ENCODE data around the gene SYCE3.

The SYCE3 gene

DNA sequence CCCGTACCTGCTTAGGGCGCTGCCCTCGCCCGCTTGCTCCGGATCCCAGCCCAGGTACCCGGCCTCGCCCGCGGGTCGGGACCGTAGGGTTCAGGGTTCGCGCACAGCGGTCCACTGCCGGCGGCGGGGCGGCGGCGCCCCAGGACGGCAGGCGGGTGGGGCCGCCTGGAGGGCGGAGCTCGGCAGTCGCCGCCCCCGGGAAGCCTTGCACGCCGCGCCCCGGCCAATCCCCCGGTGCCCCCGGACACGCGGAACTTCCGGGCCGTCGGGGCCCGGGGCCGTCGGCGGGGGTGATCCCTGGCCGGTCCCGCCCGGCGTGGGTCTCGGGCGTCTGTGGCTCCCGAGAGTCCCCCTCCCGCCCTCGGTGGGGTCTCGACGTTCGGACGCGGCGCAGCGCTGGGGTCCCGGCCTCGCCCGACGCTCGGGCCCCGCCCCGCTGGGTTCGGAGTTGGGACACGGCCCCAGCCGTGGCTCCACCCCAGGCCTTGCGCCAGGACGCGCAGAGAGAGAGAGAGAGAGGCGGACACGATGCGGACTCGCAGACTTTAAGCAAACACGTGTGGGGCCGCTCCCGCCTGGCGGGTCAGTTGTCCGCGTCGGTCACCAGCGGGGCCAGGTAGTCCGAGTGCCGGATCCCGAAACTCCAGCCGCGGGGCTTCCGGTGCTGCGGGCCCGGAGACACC, 32.7 kb downstream of the SYCE3 start, which contains the start of gene TYMP:
Gene TYMP, minus strand, starts transcription at position 116 of the 683 bp plus-strand sequence. CDS start 303 bp downstream, outside the sequence.
- CTCF ChIA-PET: interaction anchor here (0.9 kb wide), 1 partner anchor 10 kb away, joined by 4 read pairs; no protein-coding TSS in a partner anchor
- DNase-seq (ENCODE audit: low spot score): no peak
- H3K27ac ChIP-seq: peak within 1 kb of the TSS; percentile 97

DNA sequence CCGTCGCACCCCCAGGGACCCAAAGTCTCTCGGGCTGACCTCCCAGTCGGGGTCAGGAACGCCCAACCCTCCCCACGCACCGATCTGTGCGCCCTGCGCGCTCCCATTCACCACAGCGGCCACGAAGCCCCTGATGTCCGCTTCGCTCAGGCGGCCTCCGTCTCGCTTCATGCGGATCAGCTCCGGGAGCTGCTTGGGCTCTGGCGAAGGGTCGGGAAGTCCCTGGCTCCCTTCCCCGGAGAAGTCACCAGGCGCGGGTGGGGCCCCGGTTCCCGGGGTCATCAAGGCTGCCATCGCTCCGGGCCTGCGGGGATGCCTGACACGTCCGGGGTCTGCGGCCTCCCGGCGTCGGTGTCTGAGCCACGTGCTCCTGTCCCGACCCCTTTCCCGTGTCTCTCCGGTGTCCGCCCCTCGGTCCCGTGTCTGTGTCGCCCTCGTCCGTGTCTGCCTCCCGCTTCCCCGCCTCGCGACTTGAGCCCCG, 33.3 kb downstream of the SYCE3 start:
- no peak for DNase-seq (ENCODE audit: low spot score)
- peak overlapping the region; percentile 97 for H3K27ac ChIP-seq
- ChIA-PET CTCF (interaction anchor here (0.7 to 0.9 kb wide), 2 partner anchors 10 to 33 kb away, joined by 4 read pairs; partner anchors contain the start of gene SYCE3), POLR2A (ENCODE audit: low non-redundant PET) (interaction anchor here (0.9 to 1.0 kb wide), 2 partner anchors 33 to 53 kb away, joined by 3 to 4 read pairs; partner anchors contain the start of genes CHKB and SYCE3)
- TF ChIP-seq, protein P1, sequence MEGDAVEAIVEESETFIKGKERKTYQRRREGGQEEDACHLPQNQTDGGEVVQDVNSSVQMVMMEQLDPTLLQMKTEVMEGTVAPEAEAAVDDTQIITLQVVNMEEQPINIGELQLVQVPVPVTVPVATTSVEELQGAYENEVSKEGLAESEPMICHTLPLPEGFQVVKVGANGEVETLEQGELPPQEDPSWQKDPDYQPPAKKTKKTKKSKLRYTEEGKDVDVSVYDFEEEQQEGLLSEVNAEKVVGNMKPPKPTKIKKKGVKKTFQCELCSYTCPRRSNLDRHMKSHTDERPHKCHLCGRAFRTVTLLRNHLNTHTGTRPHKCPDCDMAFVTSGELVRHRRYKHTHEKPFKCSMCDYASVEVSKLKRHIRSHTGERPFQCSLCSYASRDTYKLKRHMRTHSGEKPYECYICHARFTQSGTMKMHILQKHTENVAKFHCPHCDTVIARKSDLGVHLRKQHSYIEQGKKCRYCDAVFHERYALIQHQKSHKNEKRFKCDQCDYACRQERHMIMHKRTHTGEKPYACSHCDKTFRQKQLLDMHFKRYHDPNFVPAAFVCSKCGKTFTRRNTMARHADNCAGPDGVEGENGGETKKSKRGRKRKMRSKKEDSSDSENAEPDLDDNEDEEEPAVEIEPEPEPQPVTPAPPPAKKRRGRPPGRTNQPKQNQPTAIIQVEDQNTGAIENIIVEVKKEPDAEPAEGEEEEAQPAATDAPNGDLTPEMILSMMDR (conservative IDR thresholded peaks at IDR 0.05; ENCODE audit: low read depth): no peak

More for the DNA sequence above, 32.7 kb downstream of the SYCE3 start, which contains the start of gene TYMP:
- POLR2A ChIA-PET (ENCODE audit: low non-redundant PET): interaction anchor here (0.9 to 1.0 kb wide), 2 partner anchors 33 to 53 kb away, joined by 3 to 4 read pairs; partner anchors contain the start of genes CHKB and SYCE3
- TF ChIP-seq, protein P1 (conservative IDR thresholded peaks at IDR 0.05; ENCODE audit: low read depth): no peak

DNA sequence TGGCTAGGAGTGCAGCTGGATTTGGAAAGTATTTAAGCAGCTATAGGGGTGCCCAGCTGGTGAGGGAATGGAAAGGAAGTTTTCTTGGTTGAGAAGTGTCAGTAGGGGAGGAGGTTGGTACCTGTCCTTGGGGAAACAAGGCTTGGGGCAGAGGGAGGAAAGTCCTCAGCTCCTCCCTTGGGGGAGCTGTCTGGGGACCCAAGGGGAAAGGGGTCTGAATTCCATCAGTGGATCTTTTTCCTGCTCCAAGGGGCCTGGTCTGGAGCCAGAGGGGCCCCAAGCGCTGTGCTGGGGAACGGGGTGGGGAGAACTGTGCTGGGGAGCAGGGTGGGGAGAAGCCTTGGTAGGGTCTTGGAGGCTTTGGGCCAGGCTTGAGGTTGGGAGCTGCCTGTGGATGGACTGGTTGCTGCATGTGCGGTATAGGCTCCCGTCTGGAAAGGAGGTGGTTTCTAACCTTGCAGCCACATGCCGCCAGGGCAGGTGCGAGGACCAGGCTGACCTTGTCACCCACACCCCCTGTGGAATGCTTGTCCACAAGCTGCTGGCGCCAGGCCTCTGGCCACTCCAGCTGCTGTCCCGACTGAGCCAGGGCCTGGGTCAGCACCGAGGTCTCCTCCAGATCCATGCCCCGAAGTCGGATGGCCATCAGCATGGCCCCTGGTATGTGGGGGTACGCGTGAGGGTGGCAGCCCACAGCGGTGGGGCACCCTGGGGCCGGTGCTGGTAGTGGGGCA, 33.9 kb downstream of the SYCE3 start:
- peak overlapping the region; percentile 97 for H3K27ac ChIP-seq
- DNase-seq (ENCODE audit: low spot score): no peak
- TF ChIP-seq, protein P1 (conservative IDR thresholded peaks at IDR 0.05; ENCODE audit: low read depth): no peak
- CTCF ChIA-PET: interaction anchor here (0.7 kb wide), 1 partner anchor 34 kb away, joined by 4 read pairs; the partner anchor contains the start of gene SYCE3
- POLR2A ChIA-PET (ENCODE audit: low non-redundant PET): interaction anchor here (0.9 kb wide), 1 partner anchor 34 kb away, joined by 3 read pairs; the partner anchor contains the start of gene SYCE3

DNA sequence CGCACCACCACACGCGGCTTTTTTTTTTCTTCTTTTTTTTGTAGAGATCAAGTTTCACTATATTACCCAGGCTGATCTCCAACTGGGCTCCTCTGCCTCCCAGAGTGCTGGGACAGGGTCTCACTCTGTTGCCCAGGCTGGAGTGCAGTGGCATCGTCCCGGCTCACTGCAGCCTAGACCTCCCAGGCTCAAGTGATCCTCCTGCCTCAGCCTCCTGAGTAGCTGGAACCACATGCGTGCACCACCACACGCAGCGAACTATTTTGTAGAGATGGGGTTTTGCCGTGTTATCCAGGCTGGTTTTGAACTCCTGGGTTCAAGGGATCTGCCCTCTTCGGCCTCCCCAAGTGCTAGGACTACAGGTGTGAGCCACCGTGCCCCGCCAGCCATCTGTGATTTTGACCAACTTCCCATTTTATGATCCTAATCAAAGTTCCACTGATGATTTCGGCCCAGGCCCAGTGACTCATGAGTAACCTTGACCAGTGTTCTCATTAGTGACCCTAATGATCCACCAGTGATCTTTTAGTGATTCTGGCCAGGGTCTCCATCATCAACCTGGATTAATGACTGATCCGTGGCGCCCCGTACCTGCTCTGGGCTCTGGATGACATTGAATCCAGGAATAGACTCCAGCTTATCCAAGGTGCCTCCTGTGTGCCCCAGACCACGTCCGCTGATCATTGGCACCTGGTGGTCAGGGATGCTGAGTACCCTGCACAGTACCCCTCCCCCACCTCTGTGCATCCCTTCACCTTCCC, 34.6 kb downstream of the SYCE3 start:
- TF ChIP-seq, protein P1 (conservative IDR thresholded peaks at IDR 0.05; ENCODE audit: low read depth): no peak
- POLR2A ChIA-PET (ENCODE audit: low non-redundant PET): interaction anchor here (0.9 kb wide), 1 partner anchor 35 kb away, joined by 3 read pairs; the partner anchor contains the start of gene SYCE3
- peak overlapping the region; percentile 97 for H3K27ac ChIP-seq
- no peak for DNase-seq (ENCODE audit: low spot score)
- CTCF ChIA-PET: no interaction called here

DNA sequence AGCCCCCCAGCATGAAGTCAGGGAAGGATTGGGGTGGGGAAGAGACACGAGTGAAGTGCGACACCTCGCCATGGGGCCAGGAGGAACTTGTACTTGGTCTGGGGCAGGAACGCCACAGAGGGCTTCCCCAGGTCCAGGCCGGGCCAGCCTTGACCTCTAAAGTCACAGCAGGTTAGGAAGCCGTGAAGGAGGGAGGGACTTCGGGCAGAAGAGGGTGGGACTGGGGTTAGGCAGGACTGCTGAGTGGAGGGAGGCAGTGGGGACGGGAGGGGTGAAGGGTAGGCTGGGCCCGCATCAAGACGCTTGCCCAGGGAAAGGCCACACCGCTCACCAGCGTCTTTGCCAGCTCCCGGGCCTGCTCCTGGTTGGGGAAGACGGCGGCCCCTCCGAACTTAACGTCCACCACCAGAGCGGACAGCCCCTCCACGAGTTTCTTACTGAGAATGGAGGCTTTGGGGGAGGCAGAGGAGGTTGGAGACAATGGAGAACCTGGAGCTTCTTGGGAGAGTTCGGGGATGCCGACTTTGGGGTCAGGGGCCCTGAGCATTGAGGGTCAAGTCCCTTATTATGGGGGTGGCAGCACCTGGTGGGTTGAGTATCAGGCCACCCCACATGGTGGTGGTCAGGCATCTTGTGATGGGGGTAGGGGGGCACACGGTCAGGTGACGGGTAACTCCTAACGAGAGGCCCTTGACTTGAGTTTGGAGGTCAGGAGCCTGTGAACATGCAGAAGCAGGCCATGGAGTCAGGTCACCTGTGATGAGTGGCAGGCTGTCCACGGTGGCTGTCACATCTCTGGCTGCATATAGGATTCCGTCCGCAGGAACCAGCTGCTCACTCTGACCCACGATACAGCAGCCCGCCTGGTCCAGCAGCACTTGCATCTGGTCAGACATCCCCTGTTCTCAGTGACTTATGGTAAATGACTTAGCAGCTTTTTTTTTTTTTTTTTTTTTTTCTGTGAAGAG, 35.6 kb downstream of the SYCE3 start:
- POLR2A ChIA-PET (ENCODE audit: low non-redundant PET): interaction anchor here (0.6 to 1.0 kb wide), 3 partner anchors 11 to 36 kb away, joined by 4 to 12 read pairs (median 9); partner anchors contain the start of gene SYCE3
- CTCF ChIA-PET: interaction anchor here (0.7 kb wide), 1 partner anchor 35 kb away, joined by 3 read pairs; the partner anchor contains the start of gene SYCE3
- DNase-seq (ENCODE audit: low spot score): no peak
- TF ChIP-seq, protein P1 (conservative IDR thresholded peaks at IDR 0.05; ENCODE audit: low read depth): no peak
- H3K27ac ChIP-seq: peak overlapping the region; percentile 97

All from RWPE1 (cell line).